ENCODE data around the gene PDCD10.

- TF ChIP-seq CTCF (IDR thresholded peaks at IDR 0.05) (no peak), POLR2AphosphoS5 (IDR thresholded peaks at IDR 0.05) (no peak), EP300 (IDR thresholded peaks at IDR 0.05) (no peak), POLR2A (IDR thresholded peaks at IDR 0.05) (no peak)
Measured at GRCh38 chr3:167711439-167711838, 23.3 kb downstream of the PDCD10 start.
